Neural cell (in vitro differentiated cells): ENCODE data around the gene PTPN9. TPM values are rescaled to one million over a fixed set of nuclear protein-coding genes. Genes with fewer than 3 reads are reported as not detected.

Experiments
- H2AFZ ChIP-seq: fragments of 200-600, 300-800 bp; sonication (generic), shearing (Covaris generic); 2 replicates; pipeline ENCODE4 v1.6.0; 2014; ENCODE audit warnings: low read depth, mild to moderate bottlenecking, antibody characterized with exemption, low read length, moderate library complexity
- H3F3A ChIP-seq: fragments of 200-600 bp; shearing (Covaris generic); 2 replicates; pipeline ENCODE4 v1.6.1; 2016; ENCODE audit warnings: mild to moderate bottlenecking, moderate library complexity, mixed read lengths, antibody characterized with exemption, low read length; ENCODE audit not compliant: insufficient read depth, poor library complexity, severe bottlenecking
- H3K27ac ChIP-seq: fragments of 200-600, 300-800 bp; sonication (generic), shearing (Covaris generic); 2 replicates; pipeline ENCODE4 v1.5.1; 2014; ENCODE audit warnings: mild to moderate bottlenecking, low read length, moderate library complexity
- H3K27me3 ChIP-seq: fragments of 300-800, 200-600 bp; sonication (generic), shearing (Covaris generic); 2 replicates; pipeline ENCODE4 v1.6.0; 2014; ENCODE audit warnings: mild to moderate bottlenecking, low read depth, low read length, moderate library complexity; ENCODE audit not compliant: insufficient read depth
- H3K36me3 ChIP-seq: fragments of 300-800, 200-600 bp; sonication (generic), shearing (Covaris generic); 2 replicates; pipeline ENCODE4 v1.5.1; 2014; ENCODE audit warnings: mild to moderate bottlenecking, antibody characterized with exemption, low read length, moderate library complexity; ENCODE audit not compliant: insufficient read depth
- H3K4me2 ChIP-seq: fragments of 300-800, 200-600 bp; sonication (generic), shearing (Covaris generic); 2 replicates; pipeline ENCODE4 v1.6.0; 2014; ENCODE audit warnings: mild to moderate bottlenecking, low read length
- H3K4me3 ChIP-seq: fragments of 300-800, 200-600 bp; sonication (generic), shearing (Covaris generic); 2 replicates; pipeline ENCODE4 v1.5.1; 2014; ENCODE audit warnings: mild to moderate bottlenecking, low read length, moderate library complexity
- H3K79me2 ChIP-seq: fragments of 200-600 bp; shearing (Covaris generic); replicated peaks from 2 replicates; pipeline ENCODE4 v1.6.0; 2014; ENCODE audit warnings: mild to moderate bottlenecking, low read length, moderate library complexity; ENCODE audit not compliant: insufficient read depth
- H3K9ac ChIP-seq: fragments of 300-800, 200-600 bp; sonication (generic), shearing (Covaris generic); 2 replicates; pipeline ENCODE4 v1.6.1; 2016; ENCODE audit warnings: mild to moderate bottlenecking, low read length, mixed read lengths
- H3K9me2 ChIP-seq: fragments of 200-600 bp; shearing (Covaris generic); 2 replicates; pipeline ENCODE4 v1.6.1; 2016; ENCODE audit warnings: mild to moderate bottlenecking, low read length, mixed read lengths; ENCODE audit not compliant: insufficient read depth
- H3K9me3 ChIP-seq: fragments of 200-600, 300-800 bp; sonication (generic), shearing (Covaris generic); 2 replicates; pipeline ENCODE4 v1.6.1; 2016; ENCODE audit warnings: mild to moderate bottlenecking, mixed run types, low read length, moderate library complexity, mixed read lengths
- H4K20me1 ChIP-seq: fragments of 200-600 bp; shearing (Covaris generic); 2 replicates; pipeline ENCODE4 v1.6.1; 2016; ENCODE audit warnings: mild to moderate bottlenecking, mixed run types; ENCODE audit not compliant: insufficient read depth
- CTCF ChIP-seq: fragments of 450-650 bp; IDR thresholded peaks from 2 replicates; pipeline ENCODE4 v1.5.1; 2014; ENCODE audit warnings: antibody characterized with exemption, mild to moderate bottlenecking, moderate library complexity; ENCODE audit not compliant: poor library complexity, severe bottlenecking
- EP300 ChIP-seq: fragments of 450-650 bp; conservative IDR thresholded peaks from 2 replicates; pipeline ENCODE4 v1.6.1; 2014; ENCODE audit warnings: antibody characterized with exemption, mild to moderate bottlenecking, moderate library complexity; ENCODE audit not compliant: poor library complexity, severe bottlenecking
- EZH2 ChIP-seq: fragments of 200-600, 300-800 bp; shearing (Covaris generic), sonication (generic); IDR thresholded peaks from 2 replicates; pipeline ENCODE4 v1.6.1; 2014; ENCODE audit warnings: antibody characterized with exemption, low read length, borderline replicate concordance, mild to moderate bottlenecking; ENCODE audit not compliant: insufficient read depth, poor library complexity, severe bottlenecking
- MXI1 ChIP-seq: fragments of 450-650 bp; conservative IDR thresholded peaks from 2 replicates; pipeline ENCODE4 v1.6.1; 2014; ENCODE audit warnings: antibody characterized with exemption, mild to moderate bottlenecking; ENCODE audit not compliant: poor library complexity, severe bottlenecking
- POLR2AphosphoS5 ChIP-seq: IDR thresholded peaks from 2 replicates; pipeline ENCODE4 v1.6.1; 2012
- RAD21 ChIP-seq: fragments of 450-650 bp; conservative IDR thresholded peaks from 2 replicates; pipeline ENCODE4 v1.6.1; 2014; ENCODE audit warnings: antibody characterized with exemption, mild to moderate bottlenecking, moderate library complexity
- REST ChIP-seq: IDR thresholded peaks from 2 replicates; pipeline ENCODE4 v1.6.1; 2012; ENCODE audit warnings: borderline replicate concordance
- SMC3 ChIP-seq: fragments of 450-650 bp; conservative IDR thresholded peaks from 2 replicates; pipeline ENCODE4 v1.6.1; 2014; ENCODE audit warnings: antibody characterized with exemption, mild to moderate bottlenecking, moderate library complexity; ENCODE audit not compliant: poor library complexity
- TAF1 ChIP-seq: IDR thresholded peaks from 2 replicates; pipeline ENCODE4 v1.6.1; 2012; ENCODE audit warnings: low read depth
- polyA plus RNA-seq: library from polyadenylated mRNA; depleted of rRNA; stranded (reverse); fragments of >200 nt; gene quantifications from 2 replicates; pipeline ENCODE4 v1.2.3, GENCODE V29; 2014

The PTPN9 gene
- polyA plus RNA-seq, 1 donor from 2014 or later = 33.1 TPM

GRCh38 chr15:75437721-75438120, 141.4 kb downstream of the PTPN9 start:
- Histone ChIP-seq H3K36me3 (no peaks in the 10 kb centered on the region), H3K9me2 (no peaks in the 10 kb centered on the region), H4K20me1 (no peaks in the 10 kb centered on the region), H3K9ac (no peak overlapping the region), H3K27ac (no peak overlapping the region), H3K79me2 (peaks cover 69% of the 10 kb centered on the region), H2AFZ (no peak overlapping the region), H3K27me3 (no peaks in the 10 kb centered on the region), H3K4me3 (no peak overlapping the region), H3F3A (no peaks in the 10 kb centered on the region), H3K9me3 (no peaks in the 10 kb centered on the region), H3K4me2 (no peak overlapping the region)
- TF ChIP-seq REST (no peak), CTCF (no peak), POLR2AphosphoS5 (no peak), RAD21 (no peak), TAF1 (no peak), EZH2 (no peak), EP300 (no peak), MXI1 (no peak), SMC3 (no peak)

DNA sequence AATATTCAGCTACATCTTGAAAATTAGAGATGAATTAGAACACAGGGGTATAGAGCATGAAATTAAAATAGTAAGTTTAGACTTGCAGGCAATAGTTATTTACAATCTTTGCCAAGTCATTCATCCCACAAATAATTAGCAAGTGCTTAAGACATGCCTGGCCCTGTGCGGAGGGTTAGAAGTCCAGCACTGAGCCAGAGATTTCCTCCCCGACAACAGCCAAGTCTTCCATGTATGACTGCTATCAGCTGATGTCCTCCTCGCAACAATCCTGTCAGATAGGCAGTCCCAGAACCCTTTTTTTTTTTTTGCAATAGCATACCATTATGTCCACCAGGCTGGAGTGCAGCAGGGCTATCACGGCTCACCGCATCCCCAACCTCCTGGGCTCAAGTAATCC, 142.2 kb downstream of the PTPN9 start:
- Histone ChIP-seq H3K9ac (no peak overlapping the region), H3K4me3 (no peak overlapping the region), H3K9me2 (no peaks in the 10 kb centered on the region), H3K27me3 (no peaks in the 10 kb centered on the region), H3K79me2 (peaks cover 65% of the 10 kb centered on the region), H2AFZ (no peak overlapping the region), H4K20me1 (no peaks in the 10 kb centered on the region), H3K27ac (no peak overlapping the region), H3K36me3 (no peaks in the 10 kb centered on the region), H3F3A (no peaks in the 10 kb centered on the region), H3K9me3 (no peaks in the 10 kb centered on the region), H3K4me2 (no peak overlapping the region)
- TF ChIP-seq REST = no peak
- no peak for TF ChIP-seq POLR2AphosphoS5
- no peak for TF ChIP-seq EP300
- no peak for TF ChIP-seq EZH2
- no peak for TF ChIP-seq SMC3
- TF ChIP-seq RAD21 = no peak
- no peak for TF ChIP-seq MXI1
- no peak for TF ChIP-seq TAF1
